ENCODE data around the gene CACNA1I. TPM values are rescaled to one million over a fixed set of nuclear protein-coding genes. Genes with fewer than 3 reads are reported as not detected.

The CACNA1I gene
- total RNA-seq, 2 donors from 2014 or later, result 0.27 to 1.4 TPM

DNA sequence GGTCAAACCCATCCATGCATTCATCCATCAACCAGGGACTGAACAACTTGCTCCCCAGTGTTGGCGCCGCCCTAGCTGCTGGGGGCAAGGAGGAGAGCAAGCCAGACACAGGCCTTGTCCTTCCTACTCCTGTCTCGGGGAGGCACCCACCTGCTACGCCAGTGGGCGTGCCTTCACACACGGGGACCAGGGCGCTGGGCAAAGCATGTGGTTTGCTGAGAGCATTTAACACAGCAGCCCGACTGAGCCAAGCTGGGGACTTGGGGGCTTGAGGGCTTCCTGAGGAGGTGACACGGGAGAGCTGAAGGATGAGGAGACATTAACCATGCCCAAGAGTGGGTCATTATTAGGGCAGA lies 30.6 kb downstream of the CACNA1I start:
- peaks cover 0 to 11% of the 10 kb centered on the region in 2 donors for H3K9me3 Mint-ChIP-seq
- DNase-seq (ENCODE audit: low spot score in 2 of 2) (no peak), ATAC-seq (no peak)
- peak overlapping the region in 1 of 2 donors; percentile 90 for H3K27ac Mint-ChIP-seq
- peaks cover 0 to 9% of the 10 kb centered on the region in 2 donors for H3K36me3 Mint-ChIP-seq

DNA sequence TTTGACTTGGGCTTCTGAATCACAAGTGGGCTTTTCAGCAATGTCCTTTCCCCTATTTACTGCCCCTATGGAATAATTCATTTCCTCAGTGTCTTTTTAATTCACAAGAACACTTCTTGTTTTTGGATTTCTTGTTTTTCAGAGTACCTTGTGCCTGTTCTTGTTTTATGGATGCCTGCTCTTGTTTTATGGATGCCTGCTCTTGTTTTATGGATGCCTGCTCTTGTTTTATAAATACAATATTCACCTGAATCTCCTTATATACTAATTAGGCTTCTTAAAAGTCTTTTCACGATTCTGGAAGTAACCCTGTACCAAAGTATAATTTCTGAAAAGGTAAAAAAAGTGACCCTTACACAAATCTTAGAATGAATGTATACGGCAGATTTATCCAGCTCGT lies 32.8 kb downstream of the CACNA1I start:
- peak overlapping the region; percentile 77 to 90 for H3K27ac Mint-ChIP-seq
- peaks cover 0 to 11% of the 10 kb centered on the region in 2 donors for H3K9me3 Mint-ChIP-seq
- DNase-seq (ENCODE audit: low spot score in 2 of 2) (no peak), ATAC-seq (no peak)
- H3K36me3 Mint-ChIP-seq, result peaks cover 0 to 9% of the 10 kb centered on the region in 2 donors

DNA sequence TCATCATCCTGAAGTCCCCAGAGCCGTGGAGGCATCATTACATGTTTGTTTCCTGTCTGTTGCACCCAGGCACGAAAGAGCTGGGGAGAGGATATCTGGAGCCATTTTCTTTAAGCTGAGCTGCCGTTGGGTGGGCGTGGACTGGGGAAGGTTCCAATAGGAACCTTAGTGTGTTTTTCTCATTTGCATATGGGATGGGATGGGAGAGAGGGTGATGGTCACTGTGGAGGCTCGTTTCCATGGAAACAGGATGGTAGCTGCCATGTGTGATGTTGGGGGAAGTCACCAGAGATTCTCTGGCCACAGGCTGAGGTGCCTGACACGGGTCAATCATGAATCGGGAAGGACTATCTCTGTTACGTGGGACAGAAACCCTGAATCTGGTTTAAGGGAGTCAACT lies 39.7 kb downstream of the CACNA1I start:
- Mint-ChIP-seq H3K27ac (peak overlapping the region in 1 of 2 donors; percentile 34), H3K36me3 (peaks cover 0 to 9% of the 10 kb centered on the region in 2 donors), H3K9me3 (peaks cover 3 to 12% of the 10 kb centered on the region in 2 donors)
- ATAC-seq, result no peak
- DNase-seq (ENCODE audit: low spot score in 2 of 2), result no peak

DNA sequence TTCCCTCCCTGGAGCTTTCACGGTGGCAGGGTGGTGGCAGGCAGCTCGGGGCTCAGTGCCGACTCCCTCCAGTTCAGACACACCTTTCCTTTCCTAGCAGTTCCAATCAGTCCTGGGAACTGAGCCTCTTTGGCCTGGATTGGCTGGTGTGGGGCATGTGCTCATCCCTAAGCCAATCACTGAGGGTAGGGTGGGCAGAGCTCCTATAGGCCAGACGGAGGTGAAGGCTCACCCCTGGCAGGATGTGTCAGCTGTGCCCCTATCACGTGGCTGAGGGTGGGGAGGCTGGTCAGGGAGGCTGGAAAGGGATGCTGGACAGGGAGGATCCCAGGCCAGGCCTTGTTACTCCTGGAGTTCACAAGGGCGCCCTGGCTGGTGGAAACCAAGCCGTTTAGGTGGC lies 40.2 kb downstream of the CACNA1I start:
- no peak for ATAC-seq
- DNase-seq (ENCODE audit: low spot score in 2 of 2), result no peak
- H3K27ac Mint-ChIP-seq, result peak overlapping the region in 1 of 2 donors; percentile 11
- H3K9me3 Mint-ChIP-seq, result peaks cover 3 to 12% of the 10 kb centered on the region in 2 donors
- H3K36me3 Mint-ChIP-seq, result peaks cover 0 to 9% of the 10 kb centered on the region in 2 donors

DNA sequence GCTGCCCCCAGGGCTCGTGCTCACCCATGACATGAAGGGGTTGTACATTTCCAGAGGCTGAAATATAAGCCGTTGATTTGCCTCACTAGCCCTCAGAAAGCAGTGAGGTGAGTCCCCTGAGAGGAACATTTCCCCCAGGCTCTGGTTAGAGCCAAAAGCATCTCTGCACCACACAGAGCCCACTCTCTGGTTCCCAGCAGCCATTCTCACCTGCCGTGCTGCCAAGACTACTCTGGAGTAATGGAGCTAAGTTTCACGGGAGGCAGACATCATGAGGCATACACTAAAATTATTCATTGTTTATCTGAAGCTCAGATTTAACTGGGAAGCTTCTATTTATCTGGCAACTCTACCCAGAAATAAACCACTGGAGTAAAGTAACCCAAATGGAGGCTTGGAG lies 40.8 kb downstream of the CACNA1I start:
- Mint-ChIP-seq H3K9me3 (peaks cover 3 to 12% of the 10 kb centered on the region in 2 donors), H3K36me3 (peaks cover 0 to 9% of the 10 kb centered on the region in 2 donors), H3K27ac (peak overlapping the region in 1 of 2 donors; percentile 11)
- no peak for DNase-seq (ENCODE audit: low spot score in 2 of 2)
- ATAC-seq, result no peak

DNA sequence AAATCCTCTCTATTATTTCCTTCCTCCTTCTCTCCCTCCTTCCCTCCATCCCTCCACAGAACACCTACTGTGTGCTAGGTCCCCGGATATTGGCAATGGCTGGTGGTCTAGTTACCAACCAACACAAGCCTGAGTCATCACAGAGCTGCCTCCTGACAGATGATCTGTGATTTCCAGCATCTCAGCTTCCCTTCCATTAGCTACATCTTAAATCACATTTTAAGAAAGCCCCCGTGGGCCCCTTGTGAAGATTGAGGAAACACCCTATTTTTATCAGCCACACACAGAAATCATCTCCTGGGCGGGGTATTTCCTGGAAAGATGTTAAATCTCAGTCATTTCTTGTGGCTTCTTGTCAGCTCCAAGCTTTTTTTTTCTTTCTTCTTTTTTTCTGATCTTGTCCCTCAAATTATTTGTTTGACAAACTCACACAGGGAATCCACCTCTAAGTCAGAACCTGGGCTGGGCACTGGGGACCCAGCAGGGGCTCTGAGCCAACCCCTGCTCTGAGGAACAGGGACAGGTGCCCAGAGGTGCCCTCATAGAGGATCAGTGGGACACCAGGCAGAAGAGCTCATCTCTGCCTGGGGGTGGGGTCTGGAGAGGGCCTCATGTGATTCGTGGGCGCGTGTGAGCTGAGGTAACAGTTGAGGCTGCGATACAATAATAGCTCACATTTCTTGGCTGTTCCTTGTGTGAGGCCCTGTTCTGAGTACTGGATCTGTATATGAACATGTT lies 42.4 kb downstream of the CACNA1I start:
- ATAC-seq (peak; percentile 67 to 68), DNase-seq (ENCODE audit: low spot score in 2 of 2) (no peak)
- no peak overlapping the region for H3K27ac Mint-ChIP-seq
- peaks cover 3 to 15% of the 10 kb centered on the region in 2 donors for H3K9me3 Mint-ChIP-seq
- H3K36me3 Mint-ChIP-seq, result peaks cover 0 to 9% of the 10 kb centered on the region in 2 donors

DNA sequence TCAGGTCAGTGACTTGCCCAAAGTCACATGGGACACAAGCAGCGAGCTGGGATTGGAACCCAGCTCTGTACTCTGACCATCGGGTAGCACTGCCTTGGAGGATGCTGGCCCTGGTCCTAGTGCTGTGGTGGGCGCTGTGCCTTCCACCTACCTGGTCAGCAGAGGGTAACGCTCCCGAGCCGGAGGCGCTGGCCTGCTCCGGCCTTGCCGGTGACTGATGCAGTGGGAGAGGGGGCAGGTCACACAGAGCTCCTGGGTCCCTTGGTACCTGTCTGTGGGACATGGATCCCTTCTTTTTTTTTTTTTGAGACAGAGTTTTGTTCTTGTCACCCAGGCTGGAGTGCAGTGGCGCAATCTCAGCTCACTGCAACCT lies 43.0 kb downstream of the CACNA1I start:
- H3K9me3 Mint-ChIP-seq, result peaks cover 3 to 16% of the 10 kb centered on the region in 2 donors
- H3K27ac Mint-ChIP-seq, result no peak overlapping the region
- ATAC-seq (peak in 1 of 2 donors; percentile 12), DNase-seq (ENCODE audit: low spot score in 2 of 2) (no peak)
- H3K36me3 Mint-ChIP-seq, result peaks cover 0 to 9% of the 10 kb centered on the region in 2 donors

DNA sequence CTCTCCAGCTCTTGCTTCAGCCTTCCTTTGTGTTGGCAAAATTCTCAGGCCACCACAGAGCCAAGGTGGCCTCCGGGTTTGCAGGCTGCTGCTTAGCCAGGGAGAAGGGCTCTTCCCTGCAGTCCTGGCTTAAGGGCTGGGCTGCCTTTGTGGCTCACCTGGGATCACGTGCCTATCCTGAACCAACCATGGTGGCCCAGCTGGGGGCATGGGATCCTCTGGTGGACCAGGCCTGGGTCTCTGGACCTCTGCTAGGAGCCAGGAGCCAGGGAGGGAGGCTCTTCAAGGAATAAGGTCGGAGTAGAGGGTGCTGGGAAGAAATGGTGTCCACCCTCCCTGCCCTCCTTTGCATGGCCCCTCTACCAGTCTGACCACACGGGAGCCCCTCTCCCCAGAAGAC lies 43.9 kb downstream of the CACNA1I start:
- Mint-ChIP-seq H3K36me3 (peaks cover 0 to 9% of the 10 kb centered on the region in 2 donors), H3K9me3 (peaks cover 3 to 16% of the 10 kb centered on the region in 2 donors), H3K27ac (no peak overlapping the region)
- DNase-seq (ENCODE audit: low spot score in 2 of 2), result no peak
- no peak for ATAC-seq

DNA sequence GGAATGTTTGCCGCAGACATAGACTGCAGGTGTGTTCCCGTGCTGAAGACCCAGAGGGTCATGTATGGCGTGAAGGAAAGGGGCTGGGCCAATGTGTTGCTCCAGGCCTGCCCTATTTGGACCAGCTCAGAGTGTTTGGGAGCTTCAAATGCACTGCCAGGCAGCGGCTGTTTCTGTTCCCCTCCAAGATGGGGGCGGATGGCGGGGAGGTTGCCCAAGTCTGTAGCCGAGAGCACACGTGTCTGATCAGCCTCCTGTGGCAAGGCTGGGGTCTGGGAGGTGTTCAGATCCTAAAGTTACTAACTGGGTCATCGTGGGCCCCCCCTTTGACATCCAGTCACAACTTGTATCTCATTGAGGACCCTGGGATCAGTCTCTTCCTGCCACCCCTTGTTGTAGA lies 45.5 kb downstream of the CACNA1I start:
- ATAC-seq, result no peak

DNA sequence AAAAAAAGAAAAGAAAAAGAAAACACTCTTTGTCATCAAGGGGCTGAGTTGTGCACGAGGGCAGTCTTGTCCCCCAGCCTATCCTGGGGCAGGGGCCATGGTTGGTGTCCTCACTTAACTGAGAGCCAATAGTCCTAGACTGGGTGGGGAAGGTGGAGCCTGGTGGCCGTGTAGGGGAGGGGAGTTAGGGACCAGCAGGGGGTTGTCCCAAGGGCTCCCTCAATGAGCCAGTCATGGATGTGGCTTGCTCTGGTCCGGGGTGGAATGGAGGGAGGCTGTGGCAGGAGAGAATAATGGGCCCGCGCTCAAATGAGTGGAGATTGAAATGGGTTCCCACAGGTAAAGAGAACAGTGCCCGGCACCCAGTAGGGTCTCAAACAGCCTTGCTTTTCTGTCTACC lies 46.2 kb downstream of the CACNA1I start:
- H3K9me3 Mint-ChIP-seq, result peaks cover 3 to 14% of the 10 kb centered on the region in 2 donors
- H3K27ac Mint-ChIP-seq, result peak overlapping the region in 1 of 2 donors; percentile 40
- no peak for ATAC-seq
- peaks cover 0 to 9% of the 10 kb centered on the region in 2 donors for H3K36me3 Mint-ChIP-seq
- DNase-seq (ENCODE audit: low spot score in 2 of 2), result no peak

More for the DNA sequence above, 45.5 kb downstream of the CACNA1I start:
- Mint-ChIP-seq H3K27ac (no peak overlapping the region), H3K36me3 (peaks cover 0 to 9% of the 10 kb centered on the region in 2 donors), H3K9me3 (peaks cover 3 to 16% of the 10 kb centered on the region in 2 donors)
- no peak for DNase-seq (ENCODE audit: low spot score in 2 of 2)

DNA sequence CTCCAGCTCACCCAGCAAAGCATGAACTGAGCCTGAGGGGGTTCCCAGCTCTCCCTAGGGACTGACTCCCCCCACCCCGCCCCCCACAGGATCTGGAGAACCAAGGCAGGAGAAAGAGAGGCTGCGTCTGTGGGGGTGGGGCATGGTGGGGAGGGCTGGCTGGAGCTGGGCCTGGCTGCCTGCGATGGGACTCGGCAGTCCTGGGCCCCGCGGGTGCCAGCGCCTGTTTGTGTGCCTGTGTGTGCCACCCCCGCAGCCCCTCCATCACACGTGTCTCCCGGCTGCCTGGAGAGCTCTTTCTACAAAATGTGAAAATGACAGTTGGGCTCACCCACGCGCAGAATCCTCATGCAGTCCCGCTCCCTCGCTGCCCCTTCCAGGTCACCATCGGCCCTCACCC lies 46.8 kb downstream of the CACNA1I start:
- Mint-ChIP-seq H3K36me3 (peaks cover 0 to 9% of the 10 kb centered on the region in 2 donors), H3K9me3 (peaks cover 3 to 10% of the 10 kb centered on the region in 2 donors), H3K27ac (no peak overlapping the region)
- DNase-seq (ENCODE audit: low spot score in 2 of 2), result no peak
- peak in 1 of 2 donors; percentile 34 for ATAC-seq

DNA sequence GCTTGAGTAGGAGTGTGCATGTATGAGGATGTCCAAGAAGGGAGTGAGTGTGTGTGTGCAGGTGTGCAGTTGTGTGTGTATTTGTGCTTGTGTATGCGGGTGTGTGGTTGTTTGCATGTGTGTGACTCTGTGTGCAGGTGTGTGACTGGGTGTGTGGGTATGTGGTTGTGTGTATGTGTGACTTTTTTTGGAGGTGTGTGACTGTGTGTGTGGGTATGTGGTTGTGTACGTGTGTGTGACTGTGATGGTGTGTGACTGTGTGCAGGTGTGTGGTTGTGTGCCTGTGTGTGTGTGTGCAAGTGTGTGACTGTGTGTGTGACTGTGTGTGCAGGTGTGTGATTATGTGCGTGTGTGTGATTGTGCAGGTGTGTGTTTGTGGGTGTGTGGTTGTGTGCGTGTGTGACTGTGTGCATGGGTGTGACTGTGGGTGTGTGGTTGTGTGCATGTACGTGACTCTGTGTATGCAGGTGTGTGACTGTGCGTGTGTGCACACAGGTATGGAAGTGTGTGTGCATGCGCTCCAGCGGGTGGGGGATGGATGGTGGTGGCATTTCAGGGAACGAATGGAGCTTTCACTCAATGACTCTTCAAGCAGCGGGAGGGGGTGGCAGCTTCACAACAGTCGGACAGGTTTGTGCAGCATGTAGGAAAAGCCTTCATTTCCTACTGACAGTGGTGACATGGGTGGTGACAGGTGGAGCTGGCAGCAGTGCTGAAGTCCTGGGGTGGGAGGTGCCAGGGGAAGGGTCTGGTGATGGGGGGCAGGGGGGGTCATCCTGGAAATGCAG lies 47.6 kb downstream of the CACNA1I start:
- peaks cover 0 to 2% of the 10 kb centered on the region in 2 donors for H3K36me3 Mint-ChIP-seq
- H3K27ac Mint-ChIP-seq, result no peak overlapping the region
- no peak for ATAC-seq
- DNase-seq (ENCODE audit: low spot score in 2 of 2), result no peak
- peaks cover 0 to 4% of the 10 kb centered on the region in 2 donors for H3K9me3 Mint-ChIP-seq

DNA sequence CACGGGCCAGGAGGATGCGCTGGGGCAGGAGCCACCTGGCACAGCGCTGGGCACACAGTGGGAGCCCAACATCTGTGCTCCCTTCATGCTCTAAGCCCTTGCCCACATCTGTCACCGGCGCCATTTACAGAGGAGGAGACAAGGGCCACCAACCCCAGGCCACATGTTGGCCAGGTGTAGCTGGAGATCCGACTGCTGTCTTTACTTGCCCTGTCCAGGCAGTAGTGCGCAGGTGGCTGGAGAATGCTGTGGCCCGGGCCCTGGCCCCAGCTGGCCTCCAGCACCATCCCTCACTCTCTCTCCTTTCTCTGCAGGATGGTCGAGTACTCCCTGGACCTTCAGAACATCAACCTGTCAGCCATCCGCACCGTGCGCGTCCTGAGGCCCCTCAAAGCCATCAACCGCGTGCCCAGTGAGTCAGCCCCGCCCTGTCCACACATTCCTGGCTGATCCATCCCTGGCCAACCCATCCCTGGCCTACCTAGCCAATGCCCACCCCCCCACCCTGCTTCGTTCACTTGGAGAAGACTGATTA lies 48.5 kb downstream of the CACNA1I start:
- Mint-ChIP-seq H3K27ac (no peak overlapping the region), H3K9me3 (peaks cover 0 to 4% of the 10 kb centered on the region in 2 donors), H3K36me3 (no peaks in the 10 kb centered on the region)
- DNase-seq (ENCODE audit: low spot score in 2 of 2) (no peak), ATAC-seq (no peak)

DNA sequence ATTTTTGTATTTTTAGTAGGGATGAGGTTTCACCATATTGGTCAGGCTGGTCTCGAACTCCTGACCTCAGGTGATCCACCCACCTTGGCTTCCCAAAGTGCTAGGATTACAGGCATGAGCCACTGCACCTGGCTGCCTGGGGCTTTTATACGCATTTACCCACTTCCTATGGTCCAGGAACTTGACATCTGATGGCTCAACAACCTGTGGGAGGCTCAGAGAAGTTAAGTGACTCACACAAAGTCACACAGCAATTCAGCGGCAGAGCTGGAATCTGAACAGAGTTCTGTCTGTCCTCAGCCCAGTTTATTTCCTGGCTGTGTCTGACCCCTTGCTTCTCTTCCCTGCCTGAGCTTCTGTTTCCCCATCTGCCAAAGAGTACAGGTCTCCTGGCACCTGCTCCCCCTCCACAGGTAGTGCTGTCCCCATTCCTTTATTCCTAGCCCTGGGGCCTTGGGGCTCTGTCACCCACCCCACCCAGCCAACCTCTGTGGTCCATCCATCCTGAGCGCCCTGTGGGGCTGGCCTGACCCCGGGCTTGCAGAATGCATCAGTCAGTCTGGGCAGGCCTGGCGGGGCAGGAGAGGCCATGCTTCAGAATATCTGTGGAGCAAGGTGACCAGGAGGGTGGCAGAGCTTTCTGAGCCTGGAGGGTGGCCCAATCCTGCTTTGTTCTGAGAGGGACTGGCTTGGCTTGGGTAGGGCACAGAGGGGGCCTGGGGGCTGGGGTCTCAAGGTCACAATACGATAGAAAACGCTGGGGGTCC lies 50.6 kb downstream of the CACNA1I start:
- ATAC-seq (peak in 1 of 2 donors; percentile 79), DNase-seq (ENCODE audit: low spot score in 2 of 2) (no peak)
- Mint-ChIP-seq H3K36me3 (no peaks in the 10 kb centered on the region), H3K9me3 (peaks cover 0 to 4% of the 10 kb centered on the region in 2 donors), H3K27ac (peak overlapping the region in 1 of 2 donors; percentile 29)

DNA sequence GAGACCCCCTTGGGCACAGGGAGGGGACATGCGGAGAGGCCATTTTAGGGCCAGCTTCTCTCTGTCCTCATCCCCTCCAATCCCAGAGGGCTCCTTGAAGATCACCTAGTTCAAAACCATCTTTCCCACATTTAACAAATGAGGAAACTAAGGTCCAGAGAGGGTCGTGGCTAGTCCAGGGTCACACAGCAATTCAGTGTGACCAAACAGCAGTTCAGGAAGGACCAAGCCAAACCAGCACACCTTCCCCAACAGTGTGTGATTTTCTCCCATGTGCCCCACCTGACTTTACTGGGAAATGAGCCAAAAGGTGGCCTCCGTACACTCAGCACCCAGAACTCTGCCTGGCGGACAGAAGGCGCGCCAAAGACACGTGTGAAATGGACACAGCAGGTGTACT lies 51.3 kb downstream of the CACNA1I start:
- peaks cover 0 to 4% of the 10 kb centered on the region in 2 donors for H3K9me3 Mint-ChIP-seq
- no peak for DNase-seq (ENCODE audit: low spot score in 2 of 2)
- no peaks in the 10 kb centered on the region for H3K36me3 Mint-ChIP-seq
- ATAC-seq, result no peak
- H3K27ac Mint-ChIP-seq, result no peak overlapping the region

DNA sequence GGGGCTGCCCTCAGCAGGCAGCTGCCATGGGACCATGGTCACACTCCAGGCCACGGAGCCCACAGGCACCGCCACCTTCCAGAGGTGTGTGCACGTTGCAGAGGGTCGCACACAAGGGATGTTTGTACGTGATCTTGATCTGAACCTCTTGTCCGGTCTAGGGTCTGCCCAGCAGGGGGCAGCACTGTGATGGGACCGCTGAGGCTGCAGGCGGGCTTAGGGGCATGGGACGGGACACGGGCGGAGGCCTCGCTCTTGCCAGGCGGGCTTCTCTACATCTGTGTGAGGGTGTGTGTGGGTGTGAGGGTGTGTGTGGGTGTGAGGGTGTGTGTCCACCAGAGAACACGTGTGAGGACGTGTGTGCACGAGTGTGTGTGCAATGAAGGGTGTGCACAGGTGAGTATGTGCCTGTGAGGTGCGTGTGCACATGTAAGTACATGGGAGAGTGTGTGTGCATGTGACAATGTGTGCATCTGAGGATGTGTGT lies 52.4 kb downstream of the CACNA1I start:
- no peak overlapping the region for H3K27ac Mint-ChIP-seq
- ATAC-seq (peak; percentile 58 to 74), DNase-seq (ENCODE audit: low spot score in 2 of 2) (peak in 1 of 2 donors; percentile 75)
- H3K9me3 Mint-ChIP-seq, result peaks cover 0 to 2% of the 10 kb centered on the region in 2 donors
- H3K36me3 Mint-ChIP-seq, result no peaks in the 10 kb centered on the region

Data from activated naive CD4-positive, alpha-beta T cell treated with anti-CD3 and anti-CD28 coated beads, Interleukin-2, amount 50 U/mL, for 72 hours (primary cell).